HG03521 (cell line): ENCODE results near the gene ASPG.
"Not testable (repeated sequence)": the region's sequence is repeated elsewhere in the genome, so short reads cannot be mapped to it uniquely, and the experiment has no call there.

Experiments
- ATAC-seq: cut with Tn5 transposase; IDR thresholded peaks from one replicate; pipeline ENCODE4 v1.9.1; 2021; ENCODE audit warnings: mild to moderate bottlenecking, moderate library complexity; ENCODE audit not compliant: unreplicated experiment

Gene ASPG

DNA sequence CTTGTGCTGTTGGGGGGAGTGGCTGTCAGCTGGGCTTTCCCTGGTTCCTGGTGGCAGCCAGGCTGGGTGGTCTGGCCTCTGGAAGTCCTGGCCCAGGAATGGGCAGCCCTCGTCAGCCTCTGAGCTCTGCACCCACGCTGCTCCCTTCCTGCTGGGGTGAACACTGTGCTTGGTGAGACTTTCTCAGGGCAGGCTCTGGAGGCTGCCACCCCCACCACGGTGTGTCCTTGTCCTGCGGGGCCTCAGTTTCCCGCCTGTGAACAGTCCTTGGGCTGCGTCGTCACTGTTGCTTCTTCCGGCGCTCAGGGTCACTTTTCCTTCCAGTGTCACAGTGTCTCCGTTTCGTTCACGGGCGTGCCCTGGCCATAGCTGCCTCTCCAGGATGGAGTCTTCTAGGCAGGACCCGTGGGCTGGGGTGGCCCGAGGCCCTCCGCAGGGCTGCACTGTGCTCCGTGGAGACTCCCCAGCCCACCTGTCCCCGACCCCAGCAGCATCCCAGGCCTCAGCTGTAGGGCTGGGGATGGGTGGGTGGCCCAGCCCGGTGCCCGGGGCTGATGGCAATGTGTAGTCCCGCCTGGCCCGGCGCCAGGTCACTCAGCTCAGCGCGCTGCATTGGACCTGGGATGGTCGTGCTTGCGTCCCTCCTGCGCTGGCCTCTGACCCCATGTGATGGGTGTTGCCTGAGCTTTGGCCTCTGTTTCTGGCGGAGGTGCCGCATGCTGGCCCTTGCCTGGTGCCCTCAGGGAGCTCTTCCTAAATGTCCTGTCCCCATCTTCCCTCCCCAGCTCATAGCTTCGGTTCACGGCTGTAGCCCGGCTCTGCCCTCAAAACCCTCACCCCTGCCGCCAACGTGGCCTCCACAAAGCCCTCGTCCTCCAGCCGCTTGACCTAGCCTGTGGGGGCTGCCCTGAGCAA, 59.7 kb downstream of the ASPG start:
- no peak for ATAC-seq

DNA sequence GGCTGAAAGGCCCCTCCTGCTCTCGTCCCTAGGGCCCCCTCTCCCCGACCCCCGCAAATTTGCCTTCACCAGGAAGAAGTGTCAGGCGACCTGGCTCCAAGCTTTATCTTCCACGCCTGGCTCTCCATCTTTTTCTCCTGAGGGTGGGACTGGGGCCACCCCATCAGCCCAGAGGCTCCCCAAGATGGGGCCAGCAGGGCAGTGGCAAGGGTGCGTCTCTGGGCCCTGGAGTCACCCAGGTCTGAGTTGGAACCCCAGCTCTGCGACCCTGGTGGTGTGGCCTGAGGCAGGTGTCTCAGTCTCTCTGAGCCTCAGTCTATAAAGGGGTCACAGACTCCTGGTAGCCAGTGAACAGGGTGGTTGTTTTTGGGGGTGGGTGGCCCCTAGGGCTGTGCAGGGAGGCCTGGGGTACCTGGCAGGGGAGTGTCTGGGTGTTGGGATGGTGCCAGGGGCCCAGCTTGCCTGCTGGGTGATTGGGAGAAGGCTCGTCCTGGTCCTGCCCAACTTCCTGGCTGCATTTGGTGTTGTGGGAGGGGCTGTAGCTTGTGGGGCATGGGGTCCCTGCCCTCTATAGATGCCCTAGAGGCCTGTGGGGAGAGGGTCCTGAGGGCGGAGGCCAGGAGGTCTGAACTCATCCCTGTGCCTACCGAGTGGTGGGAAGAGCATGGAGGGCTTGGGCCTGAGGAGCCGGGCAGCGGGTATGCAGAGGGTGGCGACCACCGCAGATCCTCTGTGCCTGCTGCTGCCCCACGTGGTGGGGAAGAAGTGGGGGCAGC, 60.5 kb downstream of the ASPG start:
- no peak for ATAC-seq

DNA sequence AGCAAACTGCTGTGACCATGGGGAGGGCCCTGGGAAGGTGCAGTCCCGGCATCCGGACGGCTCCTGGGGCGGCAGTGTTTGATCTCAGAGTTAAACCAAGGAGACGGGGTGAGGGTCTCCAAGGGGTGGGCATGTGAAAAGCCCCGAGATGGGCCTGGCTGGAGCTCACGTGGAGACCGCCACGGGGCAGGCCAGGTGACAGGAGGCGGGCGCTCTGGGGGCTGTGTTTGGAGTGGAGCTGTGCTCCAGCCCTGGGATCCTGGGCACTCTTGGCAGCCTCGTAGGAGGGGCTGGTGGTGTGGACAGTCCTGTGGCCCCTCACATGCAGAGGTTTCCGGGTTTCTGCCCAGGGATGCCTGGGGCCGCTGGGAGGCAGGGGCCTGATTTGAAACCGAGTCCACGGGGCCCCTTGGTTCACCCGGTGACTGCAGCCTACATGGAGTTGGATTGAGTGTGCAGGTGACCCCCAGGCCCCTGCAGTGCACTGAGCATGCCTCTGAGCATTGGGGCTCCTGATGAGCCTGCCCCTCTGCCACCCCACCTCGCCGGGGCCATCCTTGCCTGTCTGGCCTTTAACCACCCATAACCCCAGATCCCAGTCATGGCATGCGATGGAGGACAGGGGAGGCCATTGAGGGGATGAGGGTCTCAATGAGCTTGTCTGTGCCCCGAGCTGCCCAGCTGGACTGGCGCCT, 61.3 kb downstream of the ASPG start:
- no peak for ATAC-seq

GRCh38 chr14:104147346-104148125, 62.0 kb downstream of the ASPG start:
- ATAC-seq: no peak

GRCh38 chr14:104148433-104149277, 63.2 kb downstream of the ASPG start:
- ATAC-seq: no peak

GRCh38 chr14:104149278-104149595, 63.7 kb downstream of the ASPG start:
- no peak for ATAC-seq

- ATAC-seq: no peak
Observed at GRCh38 chr14:104149617-104150135, 64.2 kb downstream of the ASPG start.

DNA sequence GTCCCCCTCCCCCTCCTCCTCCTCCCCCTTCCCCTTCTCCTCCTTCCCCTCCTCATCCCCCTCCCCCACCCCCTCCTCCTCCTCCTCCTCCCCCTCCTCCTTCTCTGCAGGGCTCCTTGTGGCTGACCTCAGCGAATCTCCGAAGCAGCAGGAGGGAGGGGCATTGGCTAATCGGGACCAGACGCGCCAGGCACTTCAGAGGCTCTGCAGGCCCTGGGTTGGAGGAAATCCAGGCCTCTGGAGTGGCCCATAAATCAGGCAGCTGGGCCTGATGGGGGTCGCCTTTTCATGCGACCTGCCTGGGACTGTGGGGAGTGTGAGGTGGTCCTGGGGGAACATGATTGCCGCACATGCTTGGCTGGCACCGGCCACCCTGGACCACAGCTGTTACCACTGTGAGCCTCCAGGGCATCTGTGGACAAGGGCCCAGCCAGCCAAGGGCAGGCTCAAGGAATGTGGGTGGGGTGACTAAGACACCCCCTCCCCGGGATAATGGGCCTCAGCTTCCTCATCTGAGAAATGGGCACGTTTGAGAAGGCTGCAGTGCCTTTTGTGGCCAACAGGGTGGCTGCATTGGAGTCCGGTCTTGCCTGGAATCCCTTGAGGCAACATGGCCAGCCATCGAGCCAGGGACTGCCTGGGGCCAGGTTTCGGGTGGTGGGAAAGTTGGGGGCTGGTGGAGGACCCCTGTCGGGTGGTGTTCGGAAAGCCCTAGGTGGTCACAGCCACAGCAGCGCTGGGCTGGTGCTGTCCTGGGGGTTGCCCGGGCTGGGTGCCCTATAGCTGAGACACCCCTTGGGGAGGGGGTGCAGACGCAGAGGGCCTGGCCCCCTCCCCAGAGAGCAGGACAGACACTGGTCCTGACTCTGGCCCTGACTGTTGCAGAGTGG, 64.9 kb downstream of the ASPG start:
- ATAC-seq: no peak

DNA sequence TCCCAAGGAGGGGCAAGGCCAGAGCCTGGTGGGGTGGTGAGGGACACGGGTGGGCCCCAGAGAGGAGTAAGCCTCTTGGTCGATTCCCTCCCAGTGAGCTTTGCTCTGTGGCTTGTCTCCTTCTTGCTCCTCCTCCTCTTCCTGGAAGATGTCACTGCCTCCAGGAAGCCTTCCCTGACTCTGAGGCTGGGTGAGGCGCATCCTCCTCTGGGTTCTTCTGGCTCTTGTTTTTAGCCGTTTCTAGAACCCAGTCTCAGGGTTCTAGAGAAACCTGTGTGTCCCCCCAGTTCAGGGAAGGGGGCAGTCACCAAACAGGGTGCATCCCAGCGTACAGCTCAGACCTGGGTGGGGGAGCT, 65.5 kb downstream of the ASPG start:
- ATAC-seq: no peak

GRCh38 chr14:104151566-104152245, 66.2 kb downstream of the ASPG start:
- ATAC-seq: no peak

GRCh38 chr14:104152246-104152575, 66.7 kb downstream of the ASPG start:
- no peak for ATAC-seq

DNA sequence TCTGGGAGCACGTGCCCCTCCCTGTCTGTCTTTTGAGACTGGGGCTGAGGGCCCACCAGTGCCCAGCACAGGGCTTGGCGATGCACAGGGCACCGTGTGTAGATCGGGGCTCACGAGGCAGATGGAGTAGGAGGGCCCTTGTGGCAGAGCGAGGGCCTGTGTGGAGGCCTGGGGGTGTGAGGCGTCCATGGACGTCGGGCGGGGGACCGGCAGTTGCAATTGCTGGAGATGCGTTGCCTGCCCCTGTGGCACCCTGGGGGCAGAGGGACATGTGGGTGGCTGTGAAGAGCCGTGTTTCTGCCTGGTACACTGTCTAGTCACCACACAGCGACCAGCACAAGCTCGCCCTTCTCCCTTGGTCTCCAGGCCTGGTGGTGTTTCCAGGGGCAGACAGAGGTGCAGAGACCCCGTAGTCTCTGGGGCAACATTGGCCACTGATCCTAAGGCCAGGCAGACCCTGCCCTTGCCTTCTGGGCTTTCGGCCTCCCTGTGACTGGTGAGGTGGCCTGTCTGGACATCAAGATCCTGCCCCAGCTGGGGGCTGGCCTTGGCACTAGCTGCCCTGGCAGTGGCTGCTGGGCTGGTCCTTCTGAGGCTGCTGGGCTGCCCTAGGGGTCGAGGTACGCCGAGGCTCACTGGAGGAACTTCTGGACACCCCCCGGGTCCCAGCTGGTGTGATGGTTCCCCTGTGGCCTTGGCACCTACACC, 67.3 kb downstream of the ASPG start:
- ATAC-seq: no peak

- not testable (repeated sequence) for ATAC-seq
Observed at GRCh38 chr14:104153394-104153755, 67.9 kb downstream of the ASPG start.

GRCh38 chr14:104154246-104154645, 68.7 kb downstream of the ASPG start:
- no peak for ATAC-seq

DNA sequence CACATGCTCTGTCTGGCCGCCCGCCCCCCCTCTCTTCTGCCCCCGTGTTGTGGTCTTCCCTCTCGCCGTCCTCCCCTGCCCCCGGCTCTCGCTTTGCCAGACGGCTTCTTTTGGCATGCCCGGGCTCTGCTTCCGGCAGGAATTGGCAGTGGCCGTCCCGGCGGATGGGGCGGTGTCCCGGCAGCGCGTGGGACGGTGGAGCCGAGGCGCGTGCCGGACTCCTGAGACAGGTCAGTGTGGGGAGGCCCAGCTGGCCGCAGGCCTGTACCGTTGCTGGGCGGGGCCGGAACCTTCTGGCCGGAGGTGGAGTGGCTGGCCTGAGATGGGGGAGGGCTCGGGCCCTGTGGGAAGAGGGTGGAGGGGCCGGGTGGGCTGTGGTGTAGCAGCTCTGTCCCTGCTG, 70.0 kb downstream of the ASPG start:
- ATAC-seq: no peak

DNA sequence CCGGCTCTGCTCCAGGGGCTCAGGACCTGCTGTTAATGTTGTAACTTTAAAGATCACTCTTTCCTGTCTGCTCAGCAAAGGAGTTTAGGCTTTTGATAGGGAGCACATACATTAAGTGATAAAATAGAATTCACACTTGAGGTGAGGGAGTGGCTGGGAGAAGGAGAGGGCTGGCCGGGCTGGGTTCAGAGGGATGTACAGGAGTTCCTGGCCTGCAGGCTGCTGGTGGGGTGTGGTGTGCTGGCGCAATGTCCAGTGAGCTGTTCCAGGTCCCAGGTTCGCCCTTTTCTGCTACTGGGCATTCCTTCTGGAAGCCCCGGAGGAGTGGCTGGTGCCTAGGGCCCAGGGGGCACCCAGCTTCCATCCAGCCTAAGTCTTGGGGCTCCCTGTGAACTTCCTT, 70.6 kb downstream of the ASPG start:
- ATAC-seq: no peak

DNA sequence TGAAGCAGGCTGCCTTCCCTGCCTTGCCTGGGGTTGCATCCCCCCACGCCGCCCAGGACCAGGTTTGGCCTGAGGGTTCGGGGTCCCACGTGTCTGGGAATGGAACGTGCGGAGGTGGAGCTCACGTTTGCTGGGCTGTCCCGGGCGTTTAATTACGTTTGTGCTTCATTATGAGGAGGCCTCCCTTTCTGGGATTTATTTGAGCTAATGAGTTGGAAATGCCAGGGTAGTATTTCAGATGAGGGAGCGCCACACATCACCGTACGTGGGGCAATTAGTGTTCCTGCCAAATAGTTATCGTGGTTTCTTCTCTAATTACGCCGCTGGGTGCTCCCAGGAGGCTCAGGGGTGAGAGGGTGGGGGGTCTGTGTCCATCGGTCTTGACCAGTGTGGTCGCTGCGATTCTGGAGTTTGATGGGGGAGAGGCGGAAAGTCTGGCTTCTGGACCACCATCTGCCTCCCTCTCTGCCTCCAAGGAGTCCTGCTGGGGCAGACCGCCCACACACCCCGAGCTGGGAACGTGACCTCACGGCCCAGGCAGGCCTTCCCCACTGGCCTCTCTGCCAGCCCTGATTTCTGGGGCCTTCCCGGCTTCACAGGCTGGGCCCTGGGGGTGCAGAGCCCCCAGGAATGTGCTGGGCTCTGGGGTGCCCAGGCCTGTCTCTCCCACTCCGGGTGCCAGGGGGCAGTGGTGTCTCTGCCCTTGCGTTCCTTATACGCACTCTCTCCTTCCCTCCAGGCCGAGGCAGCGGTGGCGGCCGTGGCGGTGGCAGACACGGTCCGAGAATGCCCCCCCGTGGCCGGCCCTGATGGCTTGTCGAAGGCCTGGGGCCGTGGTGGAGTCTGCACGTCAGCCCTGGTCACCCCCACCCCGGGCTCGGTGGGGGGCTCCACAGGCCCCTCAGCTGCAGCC, 71.8 kb downstream of the ASPG start:
- no peak for ATAC-seq
